ENCODE data around the gene CBY1. TPM values are rescaled to one million over a fixed set of nuclear protein-coding genes. Genes with fewer than 3 reads are reported as not detected.

The CBY1 gene
- total and polyA plus RNA-seq, 2 donors: 17.0 to 63.5 TPM

- Histone ChIP-seq H3K4me1 (ENCODE audit: insufficient read depth) (no peaks in the 10 kb centered on the region), H3K27ac (ENCODE audit: low read depth) (no peak overlapping the region), H3K36me3 (ENCODE audit: insufficient read depth) (no peaks in the 10 kb centered on the region), H3K4me3 (ENCODE audit: low read depth, low read length) (no peak overlapping the region)
- WGBS: 89% methylated on average over 8 of the region's 8 CpGs
- DNase-seq (ENCODE audit: extremely low spot score): no peak
Observed at GRCh38 chr22:38713921-38714320, 57.5 kb downstream of the CBY1 start.

GRCh38 chr22:38715176-38715764 is 58.8 kb downstream of the CBY1 start:
- 84% methylated on average over 9 of the region's 9 CpGs for WGBS
- Histone ChIP-seq H3K36me3 (ENCODE audit: insufficient read depth) (no peaks in the 10 kb centered on the region), H3K4me1 (ENCODE audit: insufficient read depth) (no peaks in the 10 kb centered on the region), H3K4me3 (ENCODE audit: low read depth, low read length) (no peak overlapping the region), H3K27ac (ENCODE audit: low read depth) (no peak overlapping the region)
- DNase-seq (ENCODE audit: extremely low spot score): no peak

GRCh38 chr22:38715852-38716251 is 59.4 kb downstream of the CBY1 start:
- Histone ChIP-seq H3K4me1 (ENCODE audit: insufficient read depth) (no peaks in the 10 kb centered on the region), H3K4me3 (ENCODE audit: low read depth, low read length) (no peak overlapping the region), H3K36me3 (ENCODE audit: insufficient read depth) (no peaks in the 10 kb centered on the region), H3K27ac (ENCODE audit: low read depth) (no peak overlapping the region)
- DNase-seq (ENCODE audit: extremely low spot score): no peak
- 96% methylated on average over 15 of the region's 15 CpGs for WGBS

- Histone ChIP-seq H3K36me3 (ENCODE audit: insufficient read depth) (no peaks in the 10 kb centered on the region), H3K27ac (ENCODE audit: low read depth) (no peak overlapping the region), H3K4me3 (ENCODE audit: low read depth, low read length) (no peak overlapping the region), H3K4me1 (ENCODE audit: insufficient read depth) (no peaks in the 10 kb centered on the region)
- 93% methylated on average over 10 of the region's 10 CpGs for WGBS
- DNase-seq (ENCODE audit: extremely low spot score): no peak
Observed at GRCh38 chr22:38716271-38716670, 59.8 kb downstream of the CBY1 start.

GRCh38 chr22:38716826-38717225 is 60.4 kb downstream of the CBY1 start:
- no peak overlapping the region for H3K4me3 ChIP-seq (ENCODE audit: low read depth, low read length)
- H3K36me3 ChIP-seq (ENCODE audit: insufficient read depth): no peaks in the 10 kb centered on the region
- no peaks in the 10 kb centered on the region for H3K4me1 ChIP-seq (ENCODE audit: insufficient read depth)
- WGBS: 91% methylated on average over 9 of the region's 9 CpGs
- no peak overlapping the region for H3K27ac ChIP-seq (ENCODE audit: low read depth)
- no peak for DNase-seq (ENCODE audit: extremely low spot score)

DNA sequence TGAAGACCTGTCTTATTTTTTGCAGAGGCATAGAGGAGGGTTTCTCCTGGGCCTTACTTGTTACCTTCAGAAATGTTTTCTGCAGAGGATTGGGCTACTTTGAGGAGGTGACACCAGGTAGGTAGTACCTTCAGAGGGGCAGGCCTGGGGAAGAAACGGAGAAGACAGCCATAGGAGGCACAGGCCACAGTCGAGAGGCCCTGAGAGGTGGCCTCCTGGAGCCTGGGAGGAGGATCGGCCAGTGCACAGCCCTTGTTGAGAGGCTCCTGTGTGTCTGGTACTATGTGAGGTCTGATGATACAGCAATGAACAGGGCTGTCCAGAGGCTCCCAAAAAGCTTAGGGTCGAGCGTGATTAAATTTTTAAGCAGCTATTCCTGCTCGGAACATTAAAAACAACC is 60.8 kb downstream of the CBY1 start:
- no peak overlapping the region for H3K4me3 ChIP-seq (ENCODE audit: low read depth, low read length)
- no peak for DNase-seq (ENCODE audit: extremely low spot score)
- H3K27ac ChIP-seq (ENCODE audit: low read depth): no peak overlapping the region
- no peaks in the 10 kb centered on the region for H3K36me3 ChIP-seq (ENCODE audit: insufficient read depth)
- 86% methylated on average over 6 of the region's 6 CpGs for WGBS
- no peaks in the 10 kb centered on the region for H3K4me1 ChIP-seq (ENCODE audit: insufficient read depth)

- Histone ChIP-seq H3K27ac (ENCODE audit: low read depth) (no peak overlapping the region), H3K4me1 (ENCODE audit: insufficient read depth) (no peaks in the 10 kb centered on the region), H3K36me3 (ENCODE audit: insufficient read depth) (no peaks in the 10 kb centered on the region), H3K4me3 (ENCODE audit: low read depth, low read length) (no peak overlapping the region)
- DNase-seq (ENCODE audit: extremely low spot score): no peak
- 35% methylated on average over 6 of the region's 6 CpGs for WGBS
Observed at GRCh38 chr22:38718414-38718813, 62.0 kb downstream of the CBY1 start.

GRCh38 chr22:38719196-38719595 is 62.8 kb downstream of the CBY1 start:
- Histone ChIP-seq H3K27ac (ENCODE audit: low read depth) (no peak overlapping the region), H3K36me3 (ENCODE audit: insufficient read depth) (no peaks in the 10 kb centered on the region), H3K4me1 (ENCODE audit: insufficient read depth) (no peaks in the 10 kb centered on the region), H3K4me3 (ENCODE audit: low read depth, low read length) (no peak overlapping the region)
- WGBS: 91% methylated on average over 6 of the region's 6 CpGs
- no peak for DNase-seq (ENCODE audit: extremely low spot score)

DNA sequence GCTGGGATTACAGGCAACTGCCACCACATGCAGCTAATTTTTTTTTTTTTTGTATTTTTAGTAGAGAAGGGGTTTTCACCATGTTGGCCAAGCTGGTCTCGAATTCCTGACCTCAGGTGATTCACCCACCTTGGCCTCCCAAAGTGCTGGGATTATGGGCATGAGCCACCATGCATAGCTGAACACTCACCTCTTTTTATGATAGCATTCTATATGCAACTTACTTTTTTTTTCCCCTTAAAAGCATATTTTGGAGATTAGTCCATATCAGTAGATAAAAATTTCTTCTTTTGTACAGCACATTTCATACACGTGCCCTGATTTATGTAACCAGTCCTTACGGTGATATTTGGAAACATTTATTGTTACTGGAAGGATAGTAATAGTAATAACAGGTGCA is 63.9 kb downstream of the CBY1 start:
- H3K4me1 ChIP-seq (ENCODE audit: insufficient read depth): no peaks in the 10 kb centered on the region
- H3K4me3 ChIP-seq (ENCODE audit: low read depth, low read length): no peak overlapping the region
- peaks cover 4% of the 10 kb centered on the region for H3K36me3 ChIP-seq (ENCODE audit: insufficient read depth)
- H3K27ac ChIP-seq (ENCODE audit: low read depth): no peak overlapping the region
- no peak for DNase-seq (ENCODE audit: extremely low spot score)
- WGBS: 90% methylated on average over 3 of the region's 3 CpGs

GRCh38 chr22:38721551-38721950 is 65.1 kb downstream of the CBY1 start:
- no peak overlapping the region for H3K27ac ChIP-seq (ENCODE audit: low read depth)
- no peak for DNase-seq (ENCODE audit: extremely low spot score)

More at GRCh38 chr22:38721551-38721950, 65.1 kb downstream of the CBY1 start:
- H3K4me3 ChIP-seq (ENCODE audit: low read depth, low read length): no peak overlapping the region
- 87% methylated on average over 7 of the region's 7 CpGs for WGBS
- no peaks in the 10 kb centered on the region for H3K4me1 ChIP-seq (ENCODE audit: insufficient read depth)
- H3K36me3 ChIP-seq (ENCODE audit: insufficient read depth): peaks cover 4% of the 10 kb centered on the region

Other genes with a start within 250 kb of the CBY1 start
- gene KCNJ4, start 201.4 kb upstream of the CBY1 start, total RNA-seq: not detected
- not detected for gene KCNJ4, start 201.4 kb upstream of the CBY1 start, polyA plus RNA-seq
- gene KDELR3, start 188.5 kb upstream of the CBY1 start, total RNA-seq: 75.7 TPM
- gene KDELR3, start 188.5 kb upstream of the CBY1 start, polyA plus RNA-seq: 4.7 TPM
- 653 TPM for gene DDX17, start 150.3 kb upstream of the CBY1 start, total RNA-seq
- 221 TPM for gene DDX17, start 150.3 kb upstream of the CBY1 start, polyA plus RNA-seq
- gene DMC1, start 86.5 kb upstream of the CBY1 start, total RNA-seq: 6.9 TPM
- gene DMC1, start 86.5 kb upstream of the CBY1 start, polyA plus RNA-seq: 1.8 TPM
- gene FAM227A, start 246 bp upstream of the CBY1 start, total RNA-seq: 4.9 TPM
- 0.48 TPM for gene FAM227A, start 246 bp upstream of the CBY1 start, polyA plus RNA-seq
- gene TOMM22, start 25.3 kb downstream of the CBY1 start, total RNA-seq: 34.4 TPM
- 35.8 TPM for gene TOMM22, start 25.3 kb downstream of the CBY1 start, polyA plus RNA-seq
- gene JOSD1, start 44.3 kb downstream of the CBY1 start, total RNA-seq: 40.2 TPM
- gene JOSD1, start 44.3 kb downstream of the CBY1 start, polyA plus RNA-seq: 43.9 TPM
- 30.8 TPM for gene GTPBP1, start 49.3 kb downstream of the CBY1 start, total RNA-seq
- gene GTPBP1, start 49.3 kb downstream of the CBY1 start, polyA plus RNA-seq: 27.8 TPM
- gene SUN2, start 99.4 kb downstream of the CBY1 start, total RNA-seq: 59.7 TPM
- 271 TPM for gene SUN2, start 99.4 kb downstream of the CBY1 start, polyA plus RNA-seq
- 12.4 TPM for gene DNAL4, start 137.5 kb downstream of the CBY1 start, total RNA-seq
- 21.5 TPM for gene DNAL4, start 137.5 kb downstream of the CBY1 start, polyA plus RNA-seq
- gene NPTXR, start 187.4 kb downstream of the CBY1 start, total RNA-seq: 4.2 TPM
- gene NPTXR, start 187.4 kb downstream of the CBY1 start, polyA plus RNA-seq: 15.1 TPM
- gene CBX6, start 215.6 kb downstream of the CBY1 start, total RNA-seq: 43.1 TPM
- 82.0 TPM for gene CBX6, start 215.6 kb downstream of the CBY1 start, polyA plus RNA-seq

All from urinary bladder (tissue), 4 donors.